UCSD-AML1 (cell line): Measurements from ENCODE around the gene ADAMTS17.
"Not testable (repeated sequence)": the region's sequence is repeated elsewhere in the genome, so short reads cannot be mapped to it uniquely, and the experiment has no call there.

ENCODE experiments used
- DNase-seq: peaks from one replicate; lab custom pipeline; 2025; ENCODE audit not compliant: unreplicated experiment; lab: John Stamatoyannopoulos, UW

ADAMTS17 gene

DNA sequence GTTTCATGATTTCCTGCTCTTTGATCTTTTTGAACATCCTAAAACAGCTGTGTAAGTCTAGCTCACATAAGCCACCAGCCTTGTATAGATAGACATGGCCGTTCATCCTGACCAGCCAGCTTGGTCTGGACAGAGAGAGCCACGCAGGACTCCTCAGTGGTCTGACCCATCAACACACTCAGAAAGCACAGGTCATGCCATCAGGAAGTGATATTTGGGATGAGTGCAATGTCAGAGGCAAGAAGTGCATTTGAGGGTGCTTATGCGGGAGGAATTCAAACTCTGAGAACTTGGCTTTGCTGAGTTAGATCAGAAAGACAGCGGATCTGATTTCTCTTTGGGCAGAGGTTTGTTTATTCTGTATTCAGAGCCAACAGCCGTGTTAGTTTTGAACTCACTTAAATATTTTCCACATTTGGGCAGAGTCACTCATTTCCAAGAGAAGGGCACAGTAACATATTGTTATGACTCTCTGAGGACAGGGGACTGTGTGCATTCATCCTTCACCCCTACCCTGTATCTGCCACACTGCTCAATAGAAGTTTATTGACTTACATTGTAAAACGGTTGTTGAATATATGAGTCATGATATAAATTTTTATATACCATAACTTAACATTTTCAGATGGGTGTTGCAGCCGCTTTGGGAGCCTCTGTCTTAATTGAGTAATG is 383.2 kb downstream of the ADAMTS17 start:
- no peak for DNase-seq

DNA sequence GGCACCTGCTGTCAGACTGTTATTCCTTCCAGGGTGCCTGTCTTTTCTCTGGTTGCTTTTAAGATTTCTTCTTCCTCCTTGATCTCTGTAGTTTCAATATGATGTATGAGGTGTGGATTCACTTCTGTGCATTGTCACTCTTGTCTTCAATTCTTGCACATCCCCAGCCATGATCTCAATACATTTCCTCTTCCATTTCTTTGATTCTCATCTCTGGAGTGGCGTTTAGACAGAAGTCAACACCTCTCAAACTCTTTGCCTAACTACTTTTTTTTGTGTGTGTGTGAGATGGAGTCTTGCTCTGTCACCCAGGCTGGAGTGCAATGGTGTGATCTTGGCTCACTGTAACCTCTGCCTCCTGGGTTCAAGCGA is 384.1 kb downstream of the ADAMTS17 start:
- no peak for DNase-seq

DNA sequence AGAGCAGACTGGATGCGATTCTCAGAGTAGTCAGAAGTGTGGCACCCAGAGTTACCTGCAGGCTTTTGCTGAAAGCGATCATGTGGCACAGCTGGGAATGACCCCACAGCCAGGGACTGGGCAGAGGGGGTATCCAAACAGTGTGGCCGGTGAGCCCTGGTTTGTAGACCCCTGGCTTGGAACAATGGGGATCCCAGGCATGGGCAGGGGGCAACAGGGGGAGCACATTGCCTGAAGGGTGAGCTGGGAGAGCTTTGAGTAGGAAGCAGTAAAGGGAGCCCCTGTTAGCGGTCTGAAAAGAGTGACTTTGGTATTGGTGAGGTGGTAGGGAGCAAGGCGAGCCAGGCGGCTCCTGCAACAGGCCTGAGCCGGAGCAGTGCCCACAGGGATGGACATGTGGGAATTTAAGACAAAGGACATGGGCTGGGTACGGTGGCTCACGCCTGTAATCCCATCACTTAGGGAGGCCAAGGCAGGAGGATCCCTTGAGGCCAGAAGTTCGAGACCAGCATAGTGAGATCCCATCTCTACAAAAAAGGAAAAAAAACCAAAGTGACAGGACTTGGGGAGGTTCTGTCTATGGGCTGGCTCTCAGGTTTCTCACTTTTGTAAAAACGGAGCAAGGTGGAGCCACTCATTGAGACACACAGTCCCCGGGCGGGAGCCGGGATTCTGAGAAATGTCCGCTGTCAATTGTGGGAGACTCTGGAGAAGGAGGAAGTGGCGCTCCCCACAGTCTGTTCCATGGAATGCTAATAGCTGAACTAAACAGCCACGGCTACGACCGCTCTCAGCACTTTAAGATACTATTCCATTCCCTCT is 384.7 kb downstream of the ADAMTS17 start:
- DNase-seq = no peak

DNA sequence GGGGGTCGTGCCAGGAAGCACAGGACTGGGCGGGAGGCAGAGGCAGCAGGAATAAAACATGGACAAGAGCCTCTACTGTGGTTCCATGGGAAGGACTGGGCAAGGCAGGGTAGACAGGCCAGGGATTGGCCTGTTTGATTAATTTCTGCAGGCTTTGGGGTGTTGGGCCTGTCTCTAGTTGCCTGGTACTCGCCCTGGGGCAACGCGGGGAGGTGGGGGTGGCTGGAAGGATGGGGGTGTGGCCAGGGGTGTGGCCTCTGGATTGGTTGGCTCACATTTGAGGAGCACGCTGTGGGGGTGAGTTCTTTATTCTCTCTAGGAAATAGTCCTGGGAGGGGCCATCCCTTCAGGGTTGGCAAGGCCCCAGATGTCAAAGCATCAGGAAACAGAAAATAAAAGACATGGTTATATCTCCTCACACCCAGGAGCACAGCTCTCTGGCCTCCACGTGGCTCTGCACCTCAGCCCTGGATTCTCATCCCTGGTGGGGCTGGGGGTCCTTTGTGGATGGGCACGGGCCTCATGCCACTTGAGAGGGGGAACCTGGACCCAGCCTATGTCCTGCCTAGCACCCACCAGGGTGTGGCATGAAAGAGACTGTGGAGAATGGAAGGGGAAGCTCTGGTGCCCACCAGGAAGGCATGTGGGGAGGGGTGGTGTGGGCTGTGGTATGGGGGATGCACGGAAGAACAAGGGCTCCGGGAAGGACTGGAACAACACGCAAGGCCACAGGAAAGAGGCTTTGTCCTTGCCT is 385.6 kb downstream of the ADAMTS17 start:
- DNase-seq = no peak

DNA sequence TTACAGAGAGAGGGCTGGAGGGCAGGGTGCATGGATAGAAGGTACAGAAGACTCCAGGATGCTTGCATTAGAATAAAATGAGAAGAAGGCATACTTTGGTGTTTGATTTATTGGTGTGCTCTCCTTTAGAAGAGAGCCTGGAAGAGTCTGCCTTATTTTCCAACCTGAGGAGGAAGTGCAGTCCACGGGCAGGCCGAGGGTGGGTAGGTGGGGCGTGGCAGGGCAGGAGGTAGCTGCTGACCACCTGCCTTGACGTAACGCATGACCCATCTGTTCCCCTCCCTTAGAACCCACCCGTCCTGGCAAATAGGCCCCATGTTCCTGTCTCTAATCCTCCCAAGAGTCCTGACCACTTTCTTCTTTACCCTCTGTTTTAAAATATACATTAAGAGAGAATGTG is 386.2 kb downstream of the ADAMTS17 start:
- no peak for DNase-seq

DNA sequence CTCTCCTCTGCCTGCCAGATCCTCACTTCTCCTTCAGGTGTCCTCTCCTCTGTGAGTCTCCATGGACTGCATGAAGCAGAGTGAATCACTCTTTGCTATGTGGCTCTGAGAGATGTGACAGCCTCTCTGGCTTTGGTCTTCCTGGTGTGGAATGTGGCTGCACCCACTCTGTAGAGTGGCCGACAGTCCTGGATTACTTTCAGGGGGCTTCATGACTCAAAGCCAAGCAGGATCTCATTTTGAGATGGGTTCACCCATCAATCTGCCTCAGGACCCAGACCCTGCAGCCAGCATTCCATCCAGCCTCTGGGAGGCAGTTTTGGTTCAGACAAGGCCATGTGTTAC is 386.6 kb downstream of the ADAMTS17 start:
- no peak for DNase-seq

DNA sequence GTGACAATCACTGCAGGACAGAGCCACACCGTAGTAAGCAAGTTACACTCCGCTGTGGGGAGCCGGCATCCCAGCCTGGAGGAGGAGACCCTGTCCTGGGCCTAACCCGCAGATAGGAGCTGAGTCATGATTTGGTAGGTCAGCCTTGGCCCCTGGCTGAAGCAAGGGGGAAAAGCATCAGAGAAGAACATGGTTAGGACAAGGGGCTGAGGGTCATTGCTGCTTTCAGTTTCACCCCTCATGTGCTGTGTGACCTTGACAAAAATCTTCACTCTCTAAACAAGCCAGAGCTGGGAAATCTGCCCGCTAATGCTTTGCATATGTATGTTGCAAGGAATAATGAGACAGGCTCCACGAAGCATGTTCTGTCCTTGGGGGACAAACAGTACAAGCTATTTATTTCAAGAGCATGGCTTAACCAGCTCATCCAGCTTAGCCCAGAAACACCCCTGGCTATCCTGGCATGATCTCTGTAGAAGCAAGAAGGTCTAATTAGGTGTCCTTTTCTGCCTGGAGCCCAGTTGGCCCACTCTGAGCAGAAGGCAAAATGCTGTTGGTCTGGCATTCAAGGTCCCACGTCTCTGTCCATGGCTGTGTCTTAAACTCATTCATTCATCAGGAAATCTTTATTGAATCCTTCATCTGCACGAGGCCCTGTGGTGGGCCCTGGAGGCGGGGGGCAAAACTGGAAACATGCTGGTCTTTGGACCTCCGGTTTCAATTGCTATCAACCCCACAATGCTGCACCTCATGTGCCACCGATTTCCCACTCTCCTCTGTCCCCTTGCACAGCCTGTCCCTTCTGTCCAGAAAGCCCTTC is 387.2 kb downstream of the ADAMTS17 start:
- no peak for DNase-seq

DNA sequence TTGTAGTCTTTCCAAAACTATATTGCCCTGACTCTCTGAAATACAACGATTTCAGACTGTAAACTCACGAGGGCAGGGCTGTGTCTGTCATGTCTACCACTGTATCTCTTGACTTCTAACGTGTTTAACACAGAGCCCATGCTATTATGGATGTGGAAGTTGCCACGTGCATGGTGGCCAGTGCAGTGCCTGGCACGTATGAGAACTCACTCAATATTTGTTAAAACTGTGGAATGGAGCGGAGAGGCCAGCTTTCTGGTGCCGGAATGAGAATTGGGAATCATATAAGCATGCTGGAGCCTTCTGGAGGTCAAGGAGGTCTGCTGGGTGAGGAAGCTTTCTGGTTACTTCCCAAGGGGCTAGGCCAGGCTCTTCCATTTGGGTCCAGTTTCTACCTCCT is 387.9 kb downstream of the ADAMTS17 start:
- DNase-seq = no peak

DNA sequence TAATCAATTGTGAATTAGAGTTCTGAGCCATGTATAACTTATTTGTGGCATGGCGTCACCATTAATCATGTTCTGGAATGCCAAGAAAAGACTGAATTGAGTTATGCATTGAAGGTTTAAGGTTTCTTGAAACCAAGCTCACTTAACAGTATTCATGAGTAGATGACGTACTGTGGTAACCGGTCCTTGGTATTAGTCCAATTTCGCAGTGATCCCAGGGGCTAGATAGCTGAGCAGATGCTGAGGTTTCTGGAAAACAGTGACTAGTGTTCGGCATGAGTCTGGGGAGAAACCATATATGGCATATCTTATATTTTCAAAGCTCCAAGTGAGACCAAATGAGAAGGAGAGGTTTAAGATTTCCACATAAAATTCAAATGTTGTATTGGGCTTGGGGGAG is 390.3 kb downstream of the ADAMTS17 start:
- DNase-seq = no peak

DNA sequence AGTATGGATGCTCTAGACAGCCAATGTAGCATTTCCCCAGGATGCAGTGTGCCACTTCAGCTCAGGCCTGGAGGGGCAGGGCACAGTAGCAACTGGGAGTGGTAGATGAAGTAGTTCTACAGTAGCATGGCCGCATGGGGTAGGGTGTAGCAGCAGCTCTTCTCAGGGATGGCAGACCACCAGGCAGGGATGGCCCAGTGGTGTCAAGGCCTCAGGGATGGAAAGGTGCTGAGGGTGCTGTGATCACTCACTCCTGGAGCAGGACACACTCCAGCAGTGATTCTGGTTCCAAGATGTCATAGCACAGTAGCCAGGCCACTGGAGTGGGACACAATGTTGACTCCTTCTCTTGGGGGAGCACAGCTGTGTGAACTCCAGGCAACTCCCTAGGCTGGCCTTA is 397.6 kb downstream of the ADAMTS17 start:
- no peak for DNase-seq

DNA sequence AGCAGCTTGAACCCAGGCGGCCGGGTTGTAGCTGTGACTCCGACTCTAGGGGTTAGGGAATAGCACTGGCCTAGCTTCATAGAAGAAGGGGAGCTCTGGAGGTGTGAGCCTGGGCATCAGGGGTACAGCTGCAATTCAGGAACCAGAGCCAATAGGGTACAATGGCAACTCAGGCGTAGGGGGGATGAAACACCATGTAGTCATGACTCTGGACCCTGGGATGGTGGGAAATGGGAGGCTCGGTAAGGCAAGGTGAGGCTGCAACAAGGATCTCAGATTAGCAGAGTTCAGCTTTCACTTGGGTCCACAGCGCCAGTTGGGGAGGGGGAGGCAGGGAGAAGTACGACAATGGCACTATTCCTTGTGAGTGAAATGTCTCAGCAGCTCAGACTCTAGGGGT is 398.3 kb downstream of the ADAMTS17 start:
- DNase-seq = no peak

DNA sequence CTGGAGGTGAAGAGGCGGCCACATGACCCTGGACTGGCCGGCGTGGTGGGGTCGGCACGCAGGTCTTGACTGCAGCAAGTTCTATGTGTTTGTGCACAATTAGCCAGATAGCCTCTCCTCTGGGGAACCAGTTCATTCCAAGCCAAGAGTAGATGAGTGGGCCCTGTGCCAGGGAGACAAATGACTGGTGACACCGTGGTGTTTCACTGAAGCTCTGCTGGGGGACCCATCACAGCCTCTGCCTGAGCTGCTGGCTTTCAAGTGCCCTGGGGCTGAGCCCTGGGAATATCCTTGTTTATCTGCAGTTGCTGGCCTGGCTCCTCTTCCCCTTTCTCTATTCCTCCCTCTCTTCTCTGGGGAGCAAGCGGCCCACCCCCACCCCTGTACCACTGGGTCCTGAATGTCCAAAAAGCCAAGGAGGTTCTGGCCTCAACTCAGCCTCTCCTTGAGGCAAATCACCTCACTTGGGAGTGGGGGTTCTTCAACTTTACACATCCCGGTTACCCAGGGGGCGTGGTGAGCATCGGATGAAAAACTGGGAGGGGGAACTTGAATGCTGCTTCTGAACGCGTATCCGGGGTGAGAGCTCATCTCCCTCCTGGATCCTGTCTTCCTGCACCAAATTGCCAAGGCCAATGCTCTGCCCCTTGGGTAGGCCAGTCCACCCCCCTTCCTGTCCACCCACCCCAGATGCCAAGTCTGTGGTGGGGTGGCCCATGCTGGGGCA is 408.9 kb downstream of the ADAMTS17 start:
- no peak for DNase-seq

DNA sequence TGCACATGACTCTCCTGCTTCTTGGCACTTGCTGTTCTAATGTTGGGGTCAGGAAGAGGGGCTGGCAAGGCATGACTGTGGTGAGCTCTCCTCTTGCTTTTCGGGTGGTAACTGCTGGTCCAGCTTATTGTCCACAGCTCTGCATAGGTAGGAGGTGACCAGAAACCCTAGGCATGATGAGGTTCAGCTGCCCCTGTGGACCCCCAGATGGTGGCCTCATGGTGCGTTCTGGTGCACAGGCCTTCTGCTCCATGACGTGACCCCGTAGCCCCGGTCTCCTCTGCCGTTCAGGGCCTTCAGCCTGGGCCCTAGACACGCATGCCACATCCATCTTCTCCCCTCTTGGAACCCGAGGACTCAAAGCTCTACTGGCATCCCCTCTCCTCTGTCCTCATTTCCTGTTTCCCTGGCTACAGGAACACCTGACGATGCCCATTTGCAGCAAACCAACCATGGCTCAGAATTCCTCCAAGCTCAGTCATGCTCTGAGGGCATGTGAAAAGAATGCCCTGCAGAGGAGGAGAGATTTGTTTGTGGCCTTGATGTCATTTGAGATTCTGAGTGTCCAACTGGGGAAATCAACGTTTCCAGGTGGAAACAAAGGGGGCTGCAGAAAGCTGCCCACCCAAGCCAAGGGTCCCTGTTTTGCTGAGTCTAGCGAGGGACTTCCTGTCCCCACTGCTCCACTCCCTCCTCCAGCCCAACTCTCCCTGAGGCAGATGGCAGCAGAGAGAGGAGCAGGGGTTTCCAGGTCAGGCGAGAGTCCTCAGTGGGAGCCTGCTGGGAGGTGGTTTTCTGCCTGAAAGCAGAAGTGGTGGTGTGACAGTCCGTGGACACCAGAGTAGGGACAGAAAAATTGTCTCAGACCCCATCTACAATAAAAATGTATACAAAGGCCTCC is 409.8 kb downstream of the ADAMTS17 start:
- DNase-seq = no peak

DNA sequence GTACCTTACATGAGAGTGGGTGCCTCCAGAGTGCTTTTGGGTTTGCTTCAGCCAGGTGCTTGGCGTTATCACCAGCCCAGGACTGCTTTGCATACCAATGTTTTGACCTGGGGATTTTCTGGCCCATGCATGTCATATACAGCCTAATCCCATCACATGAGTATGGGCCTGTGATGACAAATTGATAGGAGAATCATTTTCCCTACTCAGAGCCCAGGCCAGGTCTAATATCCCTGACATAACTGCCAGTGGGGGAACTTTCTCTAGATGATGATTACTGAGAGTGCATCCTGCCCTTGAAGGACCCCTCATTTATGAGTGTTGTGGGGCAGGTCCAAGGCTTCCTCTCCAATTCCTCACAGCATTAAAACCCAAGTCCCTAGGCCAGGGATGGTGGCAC is 411.1 kb downstream of the ADAMTS17 start:
- no peak for DNase-seq

DNA sequence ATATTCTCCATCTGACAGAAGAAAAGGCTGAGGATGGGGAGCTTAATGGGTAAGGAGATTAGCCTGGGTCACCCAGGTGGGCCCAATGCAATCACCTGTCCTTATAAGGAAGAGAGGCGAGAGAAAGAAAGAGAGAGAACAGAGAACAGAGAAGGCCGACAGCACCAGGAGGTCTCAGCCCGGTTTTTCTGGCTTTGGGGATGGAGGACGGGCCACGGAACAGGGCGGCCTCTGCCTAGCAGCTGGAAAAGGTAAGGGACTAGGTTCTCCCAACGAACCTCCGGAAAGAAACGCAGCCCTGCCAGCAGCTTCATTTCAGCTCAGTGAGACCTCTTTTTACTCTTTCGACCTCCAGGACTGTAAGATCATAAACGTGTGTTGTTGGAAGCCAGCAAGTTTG is 412.5 kb downstream of the ADAMTS17 start:
- DNase-seq = no peak

DNA sequence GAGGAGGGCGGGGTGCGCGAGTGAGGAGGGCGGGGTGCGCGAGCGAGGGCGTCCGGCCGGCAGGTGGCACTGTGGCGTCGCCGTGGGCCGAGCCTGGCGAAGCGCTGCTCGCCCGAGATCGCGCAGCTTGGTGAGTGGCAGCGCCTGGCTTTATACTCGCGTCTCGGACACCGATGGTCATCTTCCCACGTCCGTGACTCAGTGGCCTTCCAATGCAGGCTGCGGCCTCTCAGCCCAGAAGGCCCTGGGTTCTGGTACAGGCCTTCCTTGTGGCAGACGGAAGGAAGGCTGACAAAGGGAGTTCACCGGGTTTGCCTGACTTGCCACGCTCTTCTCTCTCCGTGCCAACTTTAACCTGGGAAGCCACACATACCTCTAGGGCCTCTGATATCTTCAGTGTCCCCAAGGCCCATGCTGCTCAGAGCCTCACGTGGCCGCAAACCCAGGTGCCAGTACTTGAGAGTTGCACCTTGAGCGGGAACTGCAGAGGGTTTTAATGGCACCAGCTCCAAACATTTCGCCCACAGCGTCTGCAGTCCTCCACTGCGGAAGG is 413.3 kb downstream of the ADAMTS17 start:
- DNase-seq = peak; percentile 81

DNA sequence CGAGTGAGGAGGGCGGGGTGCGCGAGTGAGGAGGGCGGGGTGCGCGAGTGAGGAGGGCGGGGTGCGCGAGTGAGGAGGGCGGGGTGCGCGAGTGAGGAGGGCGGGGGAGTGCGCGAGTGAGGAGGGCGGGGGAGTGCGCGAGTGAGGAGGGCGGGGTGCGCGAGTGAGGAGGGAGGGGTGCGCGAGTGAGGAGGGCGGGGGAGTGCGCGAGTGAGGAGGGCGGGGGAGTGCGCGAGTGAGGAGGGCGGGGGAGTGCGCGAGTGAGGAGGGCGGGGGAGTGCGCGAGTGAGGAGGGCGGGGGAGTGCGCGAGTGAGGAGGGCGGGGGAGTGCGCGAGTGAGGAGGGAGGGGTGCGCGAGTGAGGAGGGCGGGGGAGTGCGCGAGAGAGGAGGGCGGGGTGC is 415.2 kb downstream of the ADAMTS17 start:
- DNase-seq = not testable (repeated sequence)

DNA sequence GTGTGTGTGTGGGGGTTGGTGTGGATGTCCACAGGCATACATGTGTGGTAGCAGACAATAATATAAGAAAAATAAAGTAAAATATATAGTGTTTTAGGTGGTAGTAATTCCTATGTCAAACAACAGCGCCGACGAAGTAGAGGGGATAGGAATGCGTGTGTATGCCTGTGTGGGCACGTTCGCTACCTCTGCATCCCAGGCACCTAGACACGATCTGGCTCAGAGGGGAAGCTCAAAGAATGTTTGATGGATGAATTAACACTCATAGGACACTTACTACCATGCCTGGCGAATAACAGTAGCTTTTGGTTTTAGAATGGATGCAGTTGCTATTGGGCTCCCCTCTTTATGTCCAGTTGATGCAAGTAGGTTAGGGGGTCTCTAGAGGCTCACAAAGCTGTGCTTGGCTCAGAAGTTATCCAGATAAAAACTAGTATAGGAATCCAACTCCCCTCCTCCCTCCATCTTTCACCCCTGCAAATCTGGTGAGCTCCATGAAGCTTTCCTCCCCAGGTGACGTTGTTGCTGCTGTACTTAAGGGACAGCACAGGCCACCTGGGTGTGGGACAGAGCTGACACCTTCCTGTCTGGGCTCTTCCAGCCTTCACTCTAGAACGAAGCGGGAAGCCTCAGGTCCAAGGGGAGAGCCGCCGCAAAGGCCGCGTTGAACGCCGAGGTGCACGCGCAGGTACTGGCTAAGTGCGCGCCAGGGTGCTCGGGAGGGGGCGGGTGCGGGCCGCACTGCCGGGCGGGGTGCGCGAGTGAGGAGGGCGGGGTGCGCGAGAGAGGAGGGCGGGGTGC is 415.9 kb downstream of the ADAMTS17 start:
- DNase-seq = no peak
